ENCODE results near the gene CX3CR1.

Gene CX3CR1

DNA sequence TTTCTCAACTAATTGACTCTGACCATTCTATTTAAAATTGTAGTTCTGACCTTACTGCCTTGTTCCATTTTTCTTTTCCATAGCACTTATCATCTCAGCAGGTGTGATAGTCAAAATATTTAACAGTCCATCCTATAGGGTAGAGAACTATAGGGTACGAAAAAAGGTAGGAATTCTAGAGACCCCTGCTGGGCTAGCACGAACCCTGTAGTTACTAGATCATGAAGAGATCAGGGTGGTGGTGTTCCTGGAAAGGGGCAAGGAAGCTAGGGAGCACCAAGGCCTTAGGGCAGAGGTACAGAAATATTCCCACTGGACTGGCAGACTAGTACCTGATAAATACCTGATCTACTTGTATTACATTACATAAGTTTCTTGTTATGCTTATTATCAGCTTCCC, 55.5 kb downstream of the CX3CR1 start:
- DNase-seq (ENCODE audit: low read depth in 2 of 2, low spot score in 1 of 2), result no peak

DNA sequence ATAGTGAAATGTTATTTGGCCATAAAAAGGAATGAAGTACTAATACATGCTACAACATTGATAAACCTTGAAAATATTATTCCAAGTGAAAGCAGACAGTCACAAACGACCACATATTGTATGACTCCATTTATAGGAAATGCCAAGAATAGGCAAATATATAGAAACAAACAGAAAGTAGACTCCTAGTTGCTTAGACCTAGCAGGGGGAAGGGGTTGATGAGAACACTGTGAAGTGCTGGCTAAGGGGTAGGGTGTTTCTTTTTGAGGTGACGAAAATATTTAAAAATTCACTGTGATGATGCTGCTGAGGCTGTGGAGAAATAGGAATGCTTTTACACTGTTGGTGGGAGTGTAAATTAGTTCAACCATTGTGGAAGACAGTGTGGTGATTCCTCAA, 56.9 kb downstream of the CX3CR1 start:
- DNase-seq (ENCODE audit: low read depth in 2 of 2, low spot score in 1 of 2), result no peak

- no peak for DNase-seq (ENCODE audit: low read depth in 2 of 2, low spot score in 1 of 2)
Observed at GRCh38 chr3:39222462-39222861, 57.4 kb downstream of the CX3CR1 start.

GRCh38 chr3:39221141-39221530, 58.7 kb downstream of the CX3CR1 start:
- DNase-seq (ENCODE audit: low read depth in 2 of 2, low spot score in 1 of 2), result no peak

DNA sequence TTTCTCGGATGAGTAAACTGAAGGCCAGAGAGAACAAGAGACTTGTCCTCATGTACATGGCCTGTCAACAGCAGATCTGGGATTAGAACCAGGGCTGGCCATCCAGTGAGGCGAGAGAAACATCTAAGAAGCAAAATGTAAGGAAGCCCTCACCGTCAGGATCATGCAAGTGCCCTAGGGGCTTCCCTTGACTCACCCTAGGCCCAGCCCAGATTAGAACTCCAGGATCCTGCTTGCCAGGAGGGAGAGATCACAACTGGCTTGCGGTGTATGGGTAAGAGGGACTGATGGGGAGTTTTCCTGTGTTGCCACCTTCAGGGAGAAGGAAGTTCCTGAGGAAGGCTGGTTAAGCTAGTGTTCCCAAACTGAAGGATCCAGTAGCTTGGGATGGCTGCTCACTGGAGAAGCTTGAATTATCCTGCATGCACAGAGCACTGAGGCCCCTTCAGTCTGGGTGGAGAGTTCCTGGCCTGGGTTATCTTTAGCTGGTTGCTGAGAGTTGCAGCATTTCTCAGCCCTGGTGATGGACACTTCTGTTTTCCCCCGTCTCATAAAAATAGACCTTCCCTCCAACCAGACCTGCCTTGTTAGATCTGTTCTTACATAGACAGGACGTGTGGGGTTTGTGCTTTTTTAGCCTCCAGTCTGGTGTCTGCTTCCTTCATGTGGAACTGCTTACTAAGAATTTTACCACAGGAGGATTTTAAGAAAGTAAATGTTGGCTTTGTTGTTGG, 59.3 kb downstream of the CX3CR1 start:
- DNase-seq (ENCODE audit: low read depth in 2 of 2, low spot score in 1 of 2), result no peak

GRCh38 chr3:39219702-39220101, 60.1 kb downstream of the CX3CR1 start:
- DNase-seq (ENCODE audit: low read depth in 2 of 2, low spot score in 1 of 2), result no peak

DNA sequence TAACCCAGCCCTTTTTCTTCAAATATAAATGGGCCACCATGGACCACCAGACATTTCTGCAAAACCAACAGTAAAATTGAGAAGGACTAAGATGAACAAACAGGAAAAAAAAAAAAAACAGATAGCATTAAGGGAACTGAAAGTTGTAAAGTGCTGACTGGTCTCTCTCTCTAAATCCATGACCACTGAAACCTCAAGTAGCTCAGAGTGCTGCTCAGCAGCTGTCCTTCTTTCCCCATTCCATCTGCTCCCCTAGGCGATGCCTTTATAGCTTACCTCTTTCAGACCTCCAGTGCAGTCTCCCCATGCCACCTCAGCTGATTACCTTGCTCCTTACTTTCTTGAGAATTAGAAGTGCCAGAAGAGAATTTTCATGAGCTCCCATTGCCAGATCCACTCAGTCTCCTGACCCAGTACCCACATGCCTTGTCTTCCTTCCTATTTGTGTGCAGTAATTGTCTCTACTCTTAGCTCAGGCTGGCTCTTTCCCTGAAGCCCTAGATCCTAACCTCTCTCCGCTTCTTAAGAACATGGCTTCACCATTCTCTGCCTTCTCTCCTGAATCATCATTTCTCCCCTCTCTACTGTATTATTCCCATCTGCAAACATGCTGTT, 63.6 kb downstream of the CX3CR1 start:
- DNase-seq (ENCODE audit: low read depth in 2 of 2, low spot score in 1 of 2), result no peak

- DNase-seq (ENCODE audit: low read depth in 2 of 2, low spot score in 1 of 2), result no peak
Observed at GRCh38 chr3:39213613-39214012, 66.2 kb downstream of the CX3CR1 start.

Measured in stimulated activated CD8-positive, alpha-beta memory T cell treated with anti-CD3 and anti-CD28 coated beads, Interleukin-4, amount 100 ng/mL, for 1 hour (primary cell).